Activated CD4-positive, alpha-beta T cell treated with anti-CD3 and anti-CD28 coated beads for 24 hours (primary cell): Measurements from ENCODE around the gene UTP25.
"Not testable (repeated sequence)": the region's sequence is repeated elsewhere in the genome, so short reads cannot be mapped to it uniquely, and the experiment has no call there.

Experiments
- DNase-seq, 2 donors: peaks; one replicate each; pipeline ENCODE4 v3.0.0-alpha.2; 2020; ENCODE audit warnings: low read depth in 2 of 2

The UTP25 gene

GRCh38 chr1:209895709-209896108 lies 67.9 kb downstream of the UTP25 start:
- peak in 1 of 2 donors; percentile 4 for DNase-seq

GRCh38 chr1:209896346-209896745 lies 68.6 kb downstream of the UTP25 start:
- DNase-seq: no peak

- not testable (repeated sequence) for DNase-seq
These were observed 70.5 kb downstream of the UTP25 start for GRCh38 chr1:209898271-209898670.

GRCh38 chr1:209898851-209899250 lies 71.1 kb downstream of the UTP25 start:
- not testable (repeated sequence) for DNase-seq

GRCh38 chr1:209899948-209900347 lies 72.2 kb downstream of the UTP25 start:
- no peak for DNase-seq

- DNase-seq: no peak
These were observed 73.0 kb downstream of the UTP25 start for GRCh38 chr1:209900734-209901133.

- no peak for DNase-seq
These were observed 73.4 kb downstream of the UTP25 start for GRCh38 chr1:209901211-209901610.

GRCh38 chr1:209904774-209905173 lies 77.0 kb downstream of the UTP25 start:
- DNase-seq: not testable (repeated sequence)
